Central memory CD4-positive, alpha-beta T cell (primary cell): ENCODE results near the gene C9orf78.

Experiments used
- DNase-seq: peaks from one replicate; pipeline ENCODE4 v3.0.0; 2022

C9orf78 gene

DNA sequence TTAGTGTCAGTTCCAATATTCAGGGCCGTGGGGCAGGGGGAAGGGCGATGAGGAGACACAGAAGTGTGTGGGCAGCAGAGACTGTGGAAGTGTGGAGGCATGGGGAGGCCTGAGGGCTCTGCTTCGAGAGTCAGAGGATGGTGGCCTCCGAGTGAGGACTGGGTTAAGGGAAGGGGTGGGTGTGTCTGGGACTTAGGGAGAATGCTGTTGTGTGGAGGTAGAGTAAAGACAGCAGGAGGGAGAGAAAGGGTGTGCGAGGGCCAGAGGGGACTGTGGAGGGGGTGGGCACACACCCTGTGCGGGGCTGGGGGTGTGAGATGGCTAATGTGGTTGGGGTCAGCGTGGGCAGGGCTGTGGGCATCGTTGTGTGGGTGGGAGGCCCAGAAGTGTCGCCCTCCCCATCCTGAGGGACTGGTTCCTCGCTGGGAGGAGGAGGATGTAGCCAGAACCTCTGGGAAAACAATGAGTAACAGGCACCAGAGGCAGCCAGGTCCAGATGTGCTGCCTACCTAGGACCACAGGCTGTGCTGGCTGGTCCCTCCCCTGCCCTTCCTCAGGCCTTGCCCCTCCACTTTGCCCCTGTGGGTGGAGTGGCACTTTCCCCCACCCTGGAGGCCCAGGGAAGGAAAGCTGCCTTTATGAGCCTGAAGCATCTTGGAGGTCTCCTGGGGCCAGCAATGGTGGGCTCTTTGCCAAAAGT lies 4.4 kb upstream of the C9orf78 start:
- no peak for DNase-seq

DNA sequence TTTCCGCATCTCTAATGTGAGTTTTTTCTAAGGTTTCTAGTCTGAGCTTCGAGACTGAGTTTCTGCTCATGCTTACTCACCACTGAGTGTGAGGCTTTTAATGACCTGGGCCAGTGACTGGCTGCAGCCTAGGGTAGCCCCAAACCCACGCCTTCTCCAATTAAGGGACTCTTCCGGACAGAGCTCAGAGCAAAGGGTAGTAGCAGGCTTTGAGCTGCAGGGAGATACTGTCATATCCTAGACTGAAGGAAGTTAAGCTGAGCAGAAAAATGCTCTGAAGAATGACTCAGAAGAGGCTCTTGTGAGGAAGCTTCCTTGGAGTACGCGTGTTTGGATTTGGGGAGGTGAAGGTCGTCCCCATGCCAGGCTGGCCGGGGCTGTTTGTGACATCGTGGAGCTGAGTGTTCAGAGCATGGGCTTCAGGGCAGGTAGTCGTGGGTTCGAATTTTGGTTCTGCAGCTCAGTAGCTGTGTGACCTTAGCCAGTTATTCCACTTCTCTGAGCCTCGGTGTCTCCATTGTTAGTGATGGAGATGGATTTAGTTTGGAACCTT lies 3.7 kb upstream of the C9orf78 start:
- no peak for DNase-seq

DNA sequence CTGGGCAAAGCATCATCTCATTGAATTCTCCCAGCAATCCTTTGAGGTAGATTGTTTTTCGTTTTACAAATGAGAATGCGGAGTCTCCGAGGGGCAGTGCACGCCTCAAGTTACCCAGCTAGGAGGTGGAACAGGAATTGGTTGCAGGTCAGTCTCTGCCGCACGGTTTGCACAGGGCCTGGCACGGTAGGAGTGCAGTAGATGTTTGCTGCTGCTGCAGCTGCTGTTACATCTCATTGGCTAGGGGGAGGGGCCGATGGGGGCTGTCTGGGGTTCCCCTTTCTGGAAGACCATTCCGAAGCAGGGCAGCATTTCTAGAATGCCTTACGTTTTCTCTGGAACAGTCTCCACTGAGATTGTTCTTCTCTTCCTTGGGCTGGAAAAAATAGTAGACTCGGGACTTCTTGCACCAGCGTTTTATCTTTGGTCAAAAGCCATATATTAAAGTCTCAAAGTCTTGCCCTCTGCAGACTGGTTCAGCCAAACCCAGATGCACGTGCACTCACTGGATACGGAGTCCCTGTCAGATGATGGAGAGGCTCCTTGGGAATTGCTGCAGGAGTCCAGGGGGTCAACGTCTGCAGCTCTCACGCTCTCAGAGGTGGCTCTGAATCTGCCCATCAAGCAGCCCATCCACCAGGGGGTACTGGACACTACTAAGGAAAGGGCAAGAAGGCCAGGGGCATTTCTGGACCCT lies 1.4 kb upstream of the C9orf78 start:
- peak; percentile 23 for DNase-seq

DNA sequence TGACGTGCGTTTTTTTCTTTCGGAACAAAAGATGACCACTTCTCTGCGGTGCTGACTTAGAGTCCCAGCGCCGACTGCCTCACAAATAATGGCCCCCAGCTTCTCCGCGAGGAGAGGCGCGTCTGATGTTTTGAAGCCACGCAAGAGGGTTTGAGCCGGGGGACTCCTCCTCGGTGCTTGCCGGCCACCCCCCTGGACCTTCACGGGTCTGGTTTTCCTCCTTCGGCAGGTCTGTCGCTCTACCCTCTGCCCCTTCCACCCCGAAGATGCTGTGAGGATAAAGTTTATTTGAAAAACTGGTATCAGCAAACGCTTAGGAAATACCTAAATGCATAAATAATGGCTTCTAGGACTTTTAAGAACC lies 767 bp upstream of the C9orf78 start:
- no peak for DNase-seq

DNA sequence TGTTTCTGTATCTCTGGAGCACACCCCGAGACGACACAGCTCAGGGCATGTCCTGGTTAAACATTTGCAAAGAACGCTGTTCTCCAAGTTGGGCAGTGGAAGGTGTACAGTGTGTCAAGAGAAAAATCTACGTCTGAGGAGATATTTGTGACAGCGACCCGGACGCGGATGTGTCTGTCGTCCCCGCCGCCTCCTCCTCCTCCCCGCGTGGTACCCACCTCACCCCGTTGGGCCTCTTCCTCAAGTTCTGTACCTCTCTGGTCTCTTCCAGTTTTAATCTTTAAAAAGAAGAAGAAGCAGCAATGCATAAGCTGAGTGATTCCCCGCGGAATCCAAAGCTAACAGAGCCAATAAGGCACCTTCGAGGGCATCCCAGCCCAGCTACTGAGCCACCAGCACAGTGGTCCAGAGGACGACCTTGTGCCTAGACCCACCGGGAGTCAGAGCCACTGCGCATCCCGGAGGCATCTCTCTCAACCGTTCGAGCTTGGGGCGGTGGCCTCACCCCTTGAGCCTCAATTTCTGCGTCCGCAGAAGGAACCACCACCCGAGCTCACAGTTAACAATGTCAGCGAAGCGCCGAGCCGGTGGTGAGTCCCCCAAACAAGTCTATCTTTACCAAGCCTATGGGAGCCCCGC lies 467 bp downstream of the C9orf78 start:
- peak; percentile 54 for DNase-seq

- no peak for DNase-seq
These were observed 2.1 kb downstream of the C9orf78 start for GRCh38 chr9:129832982-129833381.

- no peak for DNase-seq
These were observed 6.1 kb downstream of the C9orf78 start for GRCh38 chr9:129828969-129829368.

GRCh38 chr9:129828051-129828450 lies 7.0 kb downstream of the C9orf78 start:
- no peak for DNase-seq

GRCh38 chr9:129826759-129827158 lies 8.3 kb downstream of the C9orf78 start:
- no peak for DNase-seq

DNA sequence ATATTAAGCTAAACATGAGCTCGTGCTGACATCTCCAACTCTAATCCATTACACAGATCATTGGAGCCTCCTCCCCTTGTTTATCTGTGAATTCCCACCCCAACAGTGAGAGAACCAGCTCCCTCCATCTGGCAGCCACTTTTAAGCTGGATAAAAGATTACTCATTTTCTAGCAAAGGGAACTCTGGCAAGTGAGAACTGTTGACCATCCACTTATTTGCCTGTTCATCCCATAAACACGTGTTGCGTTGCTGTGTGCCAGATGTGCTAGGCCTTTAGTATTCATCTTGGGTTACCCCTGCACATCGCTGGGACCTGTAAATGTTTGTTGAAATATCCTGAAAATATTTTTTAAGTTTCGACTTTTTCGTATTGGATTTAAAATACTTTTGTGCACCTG lies 8.7 kb downstream of the C9orf78 start:
- DNase-seq: no peak

DNA sequence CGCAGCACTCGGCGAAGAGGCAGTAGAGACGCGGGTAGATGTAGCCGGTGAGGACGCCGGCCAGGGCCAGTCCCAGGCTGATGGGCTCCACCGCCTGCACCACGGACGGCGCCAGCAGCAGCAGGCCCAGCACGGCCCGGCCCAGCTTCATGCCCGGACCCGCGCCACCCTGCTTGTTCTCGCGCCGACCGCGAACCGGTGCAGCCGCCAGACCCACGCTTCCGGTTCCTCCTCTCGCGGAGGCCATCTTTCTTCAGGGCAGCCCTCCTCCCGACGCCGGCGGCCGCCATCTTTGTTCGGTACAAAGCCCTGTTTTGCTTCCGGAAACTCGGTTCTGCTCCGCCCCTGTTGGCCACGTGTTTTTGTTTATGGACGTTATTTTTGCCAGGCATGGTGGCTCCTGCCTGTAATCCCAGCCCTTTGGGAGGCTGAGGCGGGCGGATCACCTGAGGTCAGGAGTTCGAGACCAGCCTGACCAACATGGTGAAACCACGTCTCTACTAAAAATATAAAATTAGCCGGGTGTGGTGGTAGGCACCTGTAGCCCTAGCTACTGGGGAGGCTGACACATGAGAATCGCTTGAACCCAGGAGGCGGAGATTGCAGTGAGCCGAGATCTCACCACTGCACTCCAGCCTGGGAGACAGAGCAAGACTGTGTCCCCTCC lies 11.0 kb downstream of the C9orf78 start, which contains the start of gene TOR1A:
Gene TOR1A, minus strand, starts transcription at position 202 of the 667 bp plus-strand sequence. Its CDS starts 51 bp downstream, at position 151.
- peak; percentile 89 for DNase-seq

GRCh38 chr9:129823542-129823934 lies 11.5 kb downstream of the C9orf78 start:
- DNase-seq: no peak

GRCh38 chr9:129822898-129823541 lies 12.1 kb downstream of the C9orf78 start:
- no peak for DNase-seq

DNA sequence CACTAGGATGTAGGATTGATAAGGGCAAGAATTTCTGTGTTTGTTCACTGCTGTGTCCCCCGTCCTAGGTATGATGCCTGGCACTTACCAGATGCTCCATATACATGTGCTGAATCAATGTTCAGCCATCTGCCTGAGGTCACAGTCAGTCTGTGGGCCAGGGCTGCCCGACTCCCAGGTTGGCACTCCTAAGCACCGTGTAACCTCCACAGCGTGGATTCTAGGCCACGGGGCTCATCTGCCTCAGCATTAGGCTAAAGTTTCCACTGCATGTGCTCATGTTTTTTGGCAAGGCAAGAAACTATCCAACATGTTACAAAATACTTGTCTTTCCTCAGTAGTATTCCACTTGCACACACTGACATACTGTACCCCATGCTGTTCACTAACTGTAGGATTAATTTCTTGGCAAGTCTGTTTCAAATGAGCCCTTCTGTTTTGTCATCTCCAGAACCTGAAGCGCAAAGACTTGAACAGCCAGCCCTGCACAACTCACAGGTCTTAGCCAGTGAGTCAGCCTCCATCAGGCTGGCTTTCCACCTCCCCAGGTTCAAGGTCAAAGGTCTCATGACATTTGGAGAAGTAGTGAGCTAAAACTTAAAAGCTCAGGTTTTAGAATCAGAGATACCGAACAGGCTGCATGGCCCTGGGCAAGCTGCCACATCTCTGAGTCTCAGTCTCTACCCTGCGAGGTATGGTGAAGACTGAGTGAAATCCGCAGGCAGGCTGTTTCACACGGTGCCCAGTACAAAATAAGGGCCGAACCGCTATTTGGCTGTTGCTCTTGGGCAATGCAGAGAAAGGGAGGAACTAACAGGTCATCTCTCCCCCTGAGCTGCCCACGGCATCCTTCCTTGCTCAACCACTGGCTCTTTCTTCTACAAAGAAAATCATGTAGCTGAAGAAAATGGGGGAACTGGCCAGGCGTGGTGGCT lies 18.3 kb downstream of the C9orf78 start:
- DNase-seq: no peak

DNA sequence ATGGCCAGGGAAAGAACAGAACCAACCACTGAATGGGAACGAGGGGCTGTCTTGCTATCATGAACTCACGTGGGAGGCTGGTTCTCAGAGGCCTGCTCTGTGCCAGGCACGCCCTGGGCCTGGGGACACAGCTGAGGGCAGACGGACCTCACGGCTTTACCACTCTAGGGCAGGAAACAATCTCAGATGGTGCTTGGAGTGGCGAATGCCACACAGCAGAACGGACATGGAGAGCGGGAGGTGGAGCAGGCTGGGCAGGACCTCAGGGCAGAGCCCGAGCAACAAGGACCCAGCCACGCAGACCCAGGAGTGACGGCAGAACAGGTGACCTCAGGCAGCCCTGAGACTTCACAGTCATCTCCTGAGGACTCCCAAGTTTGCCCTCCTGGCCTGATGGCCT lies 19.8 kb downstream of the C9orf78 start:
- DNase-seq: no peak

DNA sequence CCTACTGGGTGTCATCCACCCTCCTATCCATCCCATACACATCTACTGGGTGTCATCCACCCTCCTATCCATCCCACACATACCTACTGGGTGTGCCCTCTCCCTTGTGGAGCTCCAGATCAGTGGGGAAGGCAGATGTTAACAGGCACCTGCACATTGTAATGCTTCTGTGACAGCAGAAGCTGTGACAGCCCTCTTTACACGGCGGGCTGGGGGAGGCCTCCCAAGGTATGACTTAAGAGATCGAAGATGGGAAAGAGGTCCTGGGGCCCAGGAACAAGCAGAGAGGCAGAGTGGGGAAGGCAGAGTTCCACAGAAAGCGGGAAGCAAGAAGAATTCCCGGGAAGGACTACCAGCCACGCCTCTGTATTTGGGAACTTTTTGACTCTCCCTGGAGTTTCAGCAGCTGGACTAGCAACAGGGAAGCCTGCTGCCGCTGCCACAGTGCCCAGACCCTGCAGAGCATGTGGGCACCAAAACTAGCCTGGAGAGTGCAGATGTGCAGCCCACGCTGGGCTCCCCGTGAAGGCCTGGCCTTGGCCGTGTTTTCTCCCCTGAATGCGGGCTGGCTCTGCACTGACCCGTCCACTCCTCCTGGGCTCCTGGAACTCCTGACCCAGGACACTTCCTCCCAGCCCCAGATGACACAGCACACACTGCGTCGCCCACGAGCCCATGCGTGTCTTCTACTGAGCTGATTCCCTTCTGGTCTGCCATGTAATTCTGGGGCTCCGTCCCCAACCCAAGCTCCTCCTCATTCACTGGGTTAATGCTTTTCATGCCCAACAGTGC lies 20.4 kb downstream of the C9orf78 start:
- DNase-seq: no peak

DNA sequence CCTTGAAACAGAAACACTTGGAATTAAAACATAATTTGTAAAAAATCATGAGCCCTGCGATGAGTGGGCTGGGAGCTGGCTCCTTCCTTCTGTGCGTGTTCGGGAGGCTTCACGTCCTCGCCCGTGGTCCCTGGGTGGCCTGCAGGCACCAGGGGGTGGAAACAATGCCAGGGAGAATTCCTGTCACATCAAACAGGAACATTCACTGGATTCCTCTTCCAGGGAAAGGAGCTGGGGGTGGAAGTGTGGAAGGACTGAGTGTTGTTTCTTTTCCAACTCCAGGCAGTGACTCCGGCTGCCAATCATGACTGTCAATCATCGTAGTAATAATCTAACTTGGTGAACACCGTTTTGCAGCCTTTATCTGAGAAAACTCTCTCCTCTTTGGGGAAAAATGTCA lies 21.4 kb downstream of the C9orf78 start:
- DNase-seq: no peak

DNA sequence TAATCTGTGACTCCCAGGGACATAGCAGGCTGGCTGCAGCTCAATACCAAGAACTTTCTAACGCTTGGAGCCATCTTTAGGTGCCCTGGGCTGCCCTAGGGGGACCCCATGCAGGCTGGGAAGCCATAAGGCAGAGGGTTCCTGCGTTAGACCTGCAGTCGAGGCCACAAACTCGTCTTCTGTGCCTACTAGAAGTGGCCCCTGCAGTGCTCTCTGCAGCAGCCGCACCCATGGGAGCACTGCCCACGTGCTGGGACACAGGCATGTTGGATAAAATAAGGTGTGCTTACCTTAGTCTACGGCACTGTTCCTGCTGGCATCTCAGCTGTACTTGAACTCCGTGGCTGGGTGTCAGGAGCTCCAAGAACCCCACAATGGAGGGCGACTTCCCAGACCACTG lies 22.7 kb downstream of the C9orf78 start:
- DNase-seq: no peak

- DNase-seq: no peak
These were observed 23.1 kb downstream of the C9orf78 start for GRCh38 chr9:129811967-129812363.

DNA sequence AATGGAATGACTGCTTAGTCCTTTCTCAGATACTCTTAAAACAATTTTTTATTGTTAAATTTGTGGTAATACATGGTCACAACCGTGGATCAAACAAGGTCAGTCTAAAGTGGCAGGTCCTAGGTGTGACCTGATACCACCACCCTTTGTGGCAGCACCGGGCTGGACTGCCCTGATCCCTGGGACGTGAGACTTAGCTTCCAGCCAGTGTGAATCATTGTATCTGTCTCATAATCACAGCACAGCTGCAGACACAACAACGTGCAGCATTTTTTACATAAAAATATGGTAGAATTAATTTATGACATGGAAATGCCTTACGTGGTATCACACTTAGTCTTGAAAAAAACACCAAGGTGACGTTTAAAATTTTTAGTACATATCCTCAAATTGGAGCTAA lies 24.3 kb downstream of the C9orf78 start:
- no peak for DNase-seq

- DNase-seq: no peak
These were observed 25.0 kb downstream of the C9orf78 start for GRCh38 chr9:129810116-129810515.
